H1 (cell line): ENCODE data around the gene FBXO44. TPM values are rescaled to one million over a fixed set of nuclear protein-coding genes. Genes with fewer than 3 reads are reported as not detected.
A peak's percentile ranks its signal among the peaks of the same experiment; 100 is the strongest.

Source experiments
- CTCF ChIA-PET: fragments of 300-600 bp; sonication (Branson Sonifier 250); formaldehyde crosslinking; loops from one replicate; lab custom pipeline; 2021; ENCODE audit not compliant: partially characterized antibody; lab: Charles Lee
- POLR2A ChIA-PET: fragments of 300-600 bp; sonication (Branson Sonifier 250); formaldehyde crosslinking; loops from one replicate; lab custom pipeline; 2021; ENCODE audit warnings: inconsistent platforms; ENCODE audit not compliant: partially characterized antibody; lab: Charles Lee
- DNase-seq, 2 experiments: peaks; one replicate each; pipeline versions ENCODE4 v3.0.0 to v3.0.0-alpha.2; 2010 to 2022; ENCODE audit warnings: low spot score in 2 of 2, low read depth in 1 of 2, mixed read lengths in 1 of 2
- FAIRE-seq: peaks from 2 replicates; lab custom pipeline; 2011; peaks lifted over from hg19 to GRCh38; lab: Jason Lieb, UNC
- H2AFZ ChIP-seq: 2 replicates; pipeline ENCODE4 v1.8.1; 2012; ENCODE audit warnings: low read length, inconsistent platforms
- H2AK5ac ChIP-seq: 2 replicates; pipeline ENCODE4 v1.6.1; 2013; ENCODE audit warnings: low read depth, low read length
- H2BK120ac ChIP-seq: replicated peaks from 2 replicates; pipeline ENCODE3; 2013; ENCODE audit warnings: low read depth, low read length, inconsistent platforms
- H2BK12ac ChIP-seq: 2 replicates; pipeline ENCODE4 v1.6.1; 2013; ENCODE audit warnings: low read depth, low read length
- H2BK15ac ChIP-seq: 2 replicates; pipeline ENCODE4 v1.6.1; 2013; ENCODE audit warnings: low read length
- H2BK20ac ChIP-seq: 2 replicates; pipeline ENCODE4 v1.6.1; 2013; ENCODE audit warnings: low read length
- H2BK5ac ChIP-seq: 2 replicates; pipeline ENCODE4 v1.6.1; 2013; ENCODE audit warnings: low read depth, low read length
- H3K14ac ChIP-seq: 2 replicates; pipeline ENCODE4 v1.6.1; 2013; ENCODE audit warnings: inconsistent platforms; ENCODE audit not compliant: insufficient read length
- H3K18ac ChIP-seq: 2 replicates; pipeline ENCODE4 v1.6.1; 2013; ENCODE audit warnings: low read length; ENCODE audit errors: extremely low read depth
- H3K23ac ChIP-seq: 2 replicates; pipeline ENCODE4 v1.6.1; 2013; ENCODE audit warnings: inconsistent platforms; ENCODE audit not compliant: insufficient read length
- H3K23me2 ChIP-seq: 2 replicates; pipeline ENCODE4 v1.6.1; 2013; ENCODE audit warnings: low read depth, low read length
- H3K27ac ChIP-seq: 2 replicates; pipeline ENCODE4 v1.6.1; 2011; ENCODE audit warnings: low read depth, low read length, inconsistent platforms
- H3K27me3 ChIP-seq, 4 experiments: replicated peaks in 1 of 4; 1 replicate in 1 of 4; 2 replicates in 3 of 4; pipeline versions ENCODE4 v1.6.1 to v1.8.1; 2011 to 2013; ENCODE audit warnings: low read length in 3 of 4, mild to moderate bottlenecking in 3 of 4, inconsistent platforms in 2 of 4, mixed read lengths in 2 of 4, moderate library complexity in 1 of 4; ENCODE audit not compliant: control insufficient read depth in 3 of 4, insufficient read depth in 3 of 4; ENCODE audit errors: extremely low read depth in 1 of 4
- H3K36me3 ChIP-seq, 4 experiments: 2 replicates each; pipeline versions ENCODE4 v1.6.1 to v1.8.1; 2011 to 2013; ENCODE audit warnings: mild to moderate bottlenecking in 4 of 4, low read length in 3 of 4, moderate library complexity in 2 of 4, control low read depth in 1 of 4, inconsistent platforms in 1 of 4; ENCODE audit not compliant: insufficient read depth in 4 of 4, control insufficient read depth in 2 of 4
- H3K4ac ChIP-seq: replicated peaks from 2 replicates; pipeline ENCODE3; 2013; ENCODE audit warnings: low read length, low read depth, mixed read lengths, inconsistent platforms; ENCODE audit not compliant: insufficient read length
- H3K4me1 ChIP-seq, 4 experiments: replicated peaks in 1 of 4; 1 replicate in 1 of 4; 2 replicates in 3 of 4; pipeline versions ENCODE4 v1.6.1 to v1.8.1; 2011 to 2013; ENCODE audit warnings: low read length in 3 of 4, inconsistent platforms in 2 of 4, mixed read lengths in 1 of 4; ENCODE audit not compliant: insufficient read depth in 4 of 4, control insufficient read depth in 3 of 4
- H3K4me2 ChIP-seq, 2 experiments: 2 replicates each; pipeline versions ENCODE4 v1.6.1 to v1.8.1; 2011 to 2013; ENCODE audit warnings: low read depth in 2 of 2, low read length in 2 of 2, control low read depth in 1 of 2, inconsistent platforms in 1 of 2, mild to moderate bottlenecking in 1 of 2; ENCODE audit not compliant: insufficient read depth in 1 of 2
- H3K4me3 ChIP-seq, 4 experiments: fragments of 200-600, 300-600 bp in 1 of 4; sonication (generic), shearing (Covaris generic), sonication (Bioruptor Twin) in 1 of 4; 2 replicates each; pipeline versions ENCODE4 v1.5.1 to v1.8.1; 2011 to 2016; ENCODE audit warnings: low read length in 4 of 4, low read depth in 3 of 4, control low read depth in 2 of 4, inconsistent platforms in 2 of 4, mild to moderate bottlenecking in 2 of 4, mixed read lengths in 1 of 4, moderate library complexity in 1 of 4; ENCODE audit not compliant: insufficient read depth in 2 of 4; ENCODE audit errors: extremely low read depth in 1 of 4
- H3K56ac ChIP-seq: replicated peaks from 2 replicates; pipeline ENCODE3; 2013; ENCODE audit warnings: low read depth, mild to moderate bottlenecking, mixed read lengths, low read length, inconsistent platforms; ENCODE audit not compliant: insufficient read length
- H3K79me1 ChIP-seq: 2 replicates; pipeline ENCODE4 v1.6.1; 2013; ENCODE audit warnings: low read depth, low read length, control low read depth
- H3K79me2 ChIP-seq, 2 experiments: 2 replicates each; pipeline versions ENCODE4 v1.6.1 to v1.8.1; 2012 to 2013; ENCODE audit warnings: low read length in 2 of 2, mild to moderate bottlenecking in 2 of 2, inconsistent platforms in 1 of 2; ENCODE audit not compliant: insufficient read depth in 2 of 2, control insufficient read depth in 1 of 2
- H3K9ac ChIP-seq, 4 experiments: replicated peaks in 1 of 4; 1 replicate in 1 of 4; 2 replicates in 3 of 4; pipeline versions ENCODE4 v1.6.1 to v1.8.1; 2011 to 2013; ENCODE audit warnings: low read depth in 3 of 4, low read length in 3 of 4, control low read depth in 2 of 4, mild to moderate bottlenecking in 2 of 4, moderate library complexity in 2 of 4, inconsistent platforms in 1 of 4; ENCODE audit errors: extremely low read depth in 1 of 4
- H3K9me3 ChIP-seq, 2 experiments: 2 replicates each; pipeline versions ENCODE4 v1.6.1 to v1.8.1; 2012 to 2013; ENCODE audit warnings: mild to moderate bottlenecking in 2 of 2, moderate library complexity in 2 of 2, control low read depth in 1 of 2, inconsistent platforms in 1 of 2, low read depth in 1 of 2, low read length in 1 of 2, mixed read lengths in 1 of 2; ENCODE audit not compliant: insufficient read depth in 2 of 2
- H4K20me1 ChIP-seq, 2 experiments: replicated peaks in 1 of 2; 2 replicates each; pipeline versions ENCODE3 to v1.8.1; 2011 to 2013; ENCODE audit warnings: inconsistent platforms in 2 of 2, low read length in 2 of 2, mild to moderate bottlenecking in 1 of 2; ENCODE audit not compliant: insufficient read depth in 2 of 2, control insufficient read depth in 1 of 2
- H4K5ac ChIP-seq: 2 replicates; pipeline ENCODE4 v1.6.1; 2013; ENCODE audit warnings: low read length, low read depth, mixed read lengths, inconsistent platforms; ENCODE audit not compliant: insufficient read length
- H4K8ac ChIP-seq: 2 replicates; pipeline ENCODE4 v1.8.0; 2013; ENCODE audit warnings: mild to moderate bottlenecking, moderate library complexity, low read length, inconsistent platforms; ENCODE audit not compliant: insufficient read depth; ENCODE audit errors: extremely low read depth
- H4K91ac ChIP-seq: replicated peaks from 2 replicates; pipeline ENCODE3; 2013; ENCODE audit warnings: low read length, mixed read lengths, inconsistent platforms; ENCODE audit not compliant: insufficient read length
- NANOG ChIP-seq: IDR thresholded peaks from 2 replicates; pipeline ENCODE4 v1.6.1; 2011; ENCODE audit warnings: low read length, low read depth, mild to moderate bottlenecking, inconsistent platforms; ENCODE audit not compliant: insufficient read depth, poor library complexity, severe bottlenecking
- POU5F1 ChIP-seq: IDR thresholded peaks from 2 replicates; pipeline ENCODE4 v1.6.1; 2011; ENCODE audit warnings: low read depth, mild to moderate bottlenecking, low read length, moderate library complexity
- WGBS, 2 experiments: shearing (Covaris generic) in 1 of 2; methylation state at CpG; one replicate each; pipeline versions ENCODE4 v1.1.6 to v1.1.7; 2013 to 2015; ENCODE audit warnings: low lambda C conversion rate in 2 of 2, mixed read lengths in 2 of 2, inconsistent platforms in 1 of 2, low coverage in 1 of 2, missing lambda C conversion rate in 1 of 2; ENCODE audit not compliant: insufficient replicate concordance in 2 of 2, insufficient coverage in 1 of 2, insufficient read length in 1 of 2; ENCODE audit errors: extremely low coverage in 1 of 2, missing lambda C conversion rate in 1 of 2; 5-methylcytosine and 5-hydroxymethylcytosine counted together
- polyA plus RNA-seq, 7 experiments: library from polyadenylated mRNA; depleted of rRNA in 3 of 7; stranded (reverse) in 5 of 7; unstranded in 2 of 7; fragments of >200 nt in 5 of 7; fragments of 200-250 nt in 2 of 7; gene quantifications; 1 replicate in 5 of 7; 2 replicates in 1 of 7; 4 replicates in 1 of 7; pipeline versions ENCODE4 v1.2.1 to v1.2.3, GENCODE V29; 2011 to 2013; ENCODE audit warnings: missing spikeins in 2 of 7, mixed read lengths in 2 of 7
- total RNA-seq: library from RNA; stranded (reverse); fragmentation: NEBNext Ultra II Directional; extraction: Animal tissue kit (Norgen Biotek cat#: 25700); gene quantifications from 2 replicates; pipeline ENCODE4 v1.2.1, GENCODE V29; 2021

The FBXO44 gene
- total and polyA plus RNA-seq, 2 of the 8 experiments (the other 6 are each of a cell fraction or from before 2014, with no cell fraction given) = 27.0 to 27.2 TPM

- FAIRE-seq = no peak
- CTCF ChIA-PET = interaction anchor here (1.5 to 7.3 kb wide), 8 partner anchors 8 to 56 kb away, joined by 5 to 129 read pairs (median 10); partner anchors contain the start of gene FBXO6
- no peaks in the 10 kb centered on the region for H3K36me3 ChIP-seq
- TF ChIP-seq NANOG (no peak), POU5F1 (no peak)
These were observed 39.2 kb downstream of the FBXO44 start for GRCh38 chr1:11693917-11694316.

More at GRCh38 chr1:11693917-11694316, 39.2 kb downstream of the FBXO44 start:
- 0 out of 2 replicates have a peak overlapping the region, but pooled peaks have one; percentile 80 for H2AK5ac ChIP-seq
- 79% methylated on average over 5 of the region's 5 CpGs; no CpG with 5 or more reads in 1 of the 2 experiments for WGBS, 2 experiments
- H2BK15ac ChIP-seq = peak overlapping the region; percentile 88
- no peak overlapping the region for H2AFZ ChIP-seq
- POLR2A ChIA-PET = interaction anchor here (1.0 to 32.0 kb wide), 10 partner anchors 16 to 215 kb away, joined by 3 to 1025 read pairs (median 4); partner anchors contain the start of genes AGTRAP, FBXO2, FBXO6 and MAD2L2
- peaks cover 17% of the 10 kb centered on the region for H3K79me1 ChIP-seq
- peak overlapping the region in 1 of 4 experiments; percentile 6; a peak in 1 of 8 replicates for H3K4me3 ChIP-seq
- peaks cover 1 to 52% of the 10 kb centered on the region in 2 experiments for H3K79me2 ChIP-seq
- peaks cover 3 to 31% (median 21%) of the 10 kb centered on the region in 4 experiments for H3K4me1 ChIP-seq
- H3K27ac ChIP-seq = no peak overlapping the region
- H3K18ac ChIP-seq = no peak overlapping the region; the same call in 1 of the 2 replicates
- peak overlapping the region; percentile 44 to 71 for H3K4me2 ChIP-seq
- no peak overlapping the region for H3K23ac ChIP-seq
- H4K91ac ChIP-seq = peak overlapping the region; percentile 88
- H4K8ac ChIP-seq = peak overlapping the region; percentile 29; the same call in 1 of the 2 replicates
- peaks cover 0 to 4% of the 10 kb centered on the region in 2 experiments for H4K20me1 ChIP-seq
- no peaks in the 10 kb centered on the region for H3K9me3 ChIP-seq
- H2BK20ac ChIP-seq = peak overlapping the region; percentile 80; the same call in 1 of the 2 replicates
- DNase-seq = no peak
- no peak overlapping the region for H3K56ac ChIP-seq
- H2BK12ac ChIP-seq = peak overlapping the region; percentile 95
- H2BK120ac ChIP-seq = peak overlapping the region; percentile 66
- no peak overlapping the region for H4K5ac ChIP-seq
- H3K4ac ChIP-seq = peak overlapping the region; percentile 80
- no peak overlapping the region for H3K9ac ChIP-seq
- H3K27me3 ChIP-seq = peaks cover 0 to 2% (median 0%) of the 10 kb centered on the region in 4 experiments; a peak in 2 of 7 replicates
- peak overlapping the region; percentile 49; the same call in 1 of the 2 replicates for H2BK5ac ChIP-seq
- H3K14ac ChIP-seq = no peak overlapping the region
- H3K23me2 ChIP-seq = peaks cover 23% of the 10 kb centered on the region
